ENCODE measurements around the gene KMT2A. TPM values are rescaled to one million over a fixed set of nuclear protein-coding genes. Genes with fewer than 3 reads are reported as not detected.
"Not testable (repeated sequence)": the region's sequence is repeated elsewhere in the genome, so short reads cannot be mapped to it uniquely, and the experiment has no call there.

KMT2A gene
- polyA plus RNA-seq, 3 donors = 36.0 to 39.2 (median 37.6) TPM

DNA sequence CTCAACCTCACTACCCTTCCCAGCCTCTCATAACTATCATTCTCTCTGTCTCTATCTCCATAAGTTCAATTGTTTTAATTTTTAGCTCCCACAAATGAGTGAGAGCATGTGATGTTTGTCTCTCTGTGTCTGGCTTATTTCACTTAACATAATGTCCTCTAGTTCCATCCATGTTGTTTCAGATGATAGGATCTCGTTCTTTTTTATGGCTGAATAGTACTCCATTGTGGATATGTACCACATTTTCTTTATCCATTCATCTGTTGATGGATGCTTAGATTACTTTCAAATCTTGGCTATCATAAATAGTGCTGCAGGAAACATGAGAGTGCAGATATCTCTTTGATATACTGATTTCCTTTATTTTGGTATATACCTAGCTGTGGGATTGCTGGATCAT, 44.9 kb downstream of the KMT2A start:
- DNase-seq (ENCODE audit: low read depth in 3 of 3, low spot score in 2 of 3) = not testable (repeated sequence)

DNA sequence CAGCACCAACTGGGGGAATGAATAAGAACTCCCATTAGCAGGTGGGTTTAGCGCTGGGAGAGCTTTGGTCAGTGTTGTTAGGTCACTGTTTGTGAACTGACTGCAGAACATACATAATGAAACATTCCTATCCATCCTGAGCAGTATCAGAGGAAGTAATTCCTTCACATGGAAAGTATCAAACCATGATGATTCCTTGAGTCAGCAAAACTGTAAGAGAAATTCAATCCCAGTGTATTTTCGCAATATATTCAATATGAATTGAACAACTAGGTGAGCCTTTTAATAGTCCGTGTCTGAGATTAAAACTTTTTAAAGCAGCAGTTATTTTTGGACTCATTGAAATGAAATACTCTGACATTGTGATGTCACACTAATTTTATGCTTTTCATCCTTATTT, 48.1 kb downstream of the KMT2A start:
- DNase-seq (ENCODE audit: low read depth in 3 of 3, low spot score in 2 of 3) = no peak

DNA sequence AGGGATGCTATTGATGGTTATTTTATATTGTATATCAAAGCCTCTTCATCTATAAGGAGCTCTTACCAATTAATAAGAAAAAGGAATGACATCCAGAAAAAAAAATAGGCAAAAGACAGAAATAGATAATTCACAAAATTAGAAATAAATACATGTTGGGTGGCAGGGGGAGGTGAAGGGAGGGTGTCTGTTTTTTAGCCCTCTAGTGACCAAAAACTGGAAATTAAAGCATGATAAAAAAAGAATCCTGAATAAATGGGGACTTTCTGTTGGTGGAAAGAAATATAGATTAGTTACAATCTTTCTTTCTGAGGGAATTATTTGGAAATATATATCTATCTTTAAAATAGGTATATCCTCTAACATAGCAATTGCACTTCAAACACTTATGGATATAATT, 49.0 kb downstream of the KMT2A start:
- DNase-seq (ENCODE audit: low read depth in 3 of 3, low spot score in 2 of 3) = no peak

DNA sequence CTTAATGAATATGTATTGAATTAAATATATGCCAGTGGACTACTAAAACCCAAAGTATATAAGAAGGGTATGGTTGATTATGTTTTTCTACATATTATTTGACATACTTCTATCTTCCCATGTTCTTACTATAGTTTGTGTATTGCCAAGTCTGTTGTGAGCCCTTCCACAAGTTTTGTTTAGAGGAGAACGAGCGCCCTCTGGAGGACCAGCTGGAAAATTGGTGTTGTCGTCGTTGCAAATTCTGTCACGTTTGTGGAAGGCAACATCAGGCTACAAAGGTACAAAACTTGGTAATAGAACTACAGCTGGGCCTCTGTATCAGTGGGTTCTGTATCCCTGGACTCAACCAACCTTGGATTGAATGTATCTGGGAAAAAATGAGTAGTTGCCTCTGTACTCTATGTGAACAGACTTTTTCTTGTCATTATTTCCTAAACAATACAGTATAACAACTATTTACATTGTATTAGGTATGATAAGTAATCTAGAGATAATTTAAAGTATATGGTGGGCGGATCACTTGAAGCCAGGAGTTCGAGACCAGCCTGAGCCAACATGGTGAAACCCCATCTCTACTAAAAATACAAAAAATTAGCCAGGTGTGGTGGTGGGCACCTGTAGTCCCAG, 52.3 kb downstream of the KMT2A start:
- DNase-seq (ENCODE audit: low read depth in 3 of 3, low spot score in 2 of 3) = peak; percentile 53 to 65 (median 59)

DNA sequence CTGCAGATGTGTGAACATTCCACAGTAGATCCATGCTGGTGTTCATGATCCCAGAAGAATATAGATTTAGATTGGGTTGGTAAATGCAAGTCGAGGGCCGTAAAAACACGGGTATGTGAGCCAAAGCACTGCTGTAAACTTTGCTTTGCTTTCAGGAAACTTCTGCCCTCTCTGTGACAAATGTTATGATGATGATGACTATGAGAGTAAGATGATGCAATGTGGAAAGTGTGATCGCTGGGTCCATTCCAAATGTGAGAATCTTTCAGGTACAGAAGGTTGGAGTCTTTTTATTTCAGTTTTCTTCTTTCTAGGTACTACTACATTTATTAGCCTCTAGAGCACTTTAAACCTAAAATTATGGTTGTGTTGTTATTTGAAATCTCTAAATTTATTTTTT, 54.7 kb downstream of the KMT2A start:
- no peak for DNase-seq (ENCODE audit: low read depth in 3 of 3, low spot score in 2 of 3)

DNA sequence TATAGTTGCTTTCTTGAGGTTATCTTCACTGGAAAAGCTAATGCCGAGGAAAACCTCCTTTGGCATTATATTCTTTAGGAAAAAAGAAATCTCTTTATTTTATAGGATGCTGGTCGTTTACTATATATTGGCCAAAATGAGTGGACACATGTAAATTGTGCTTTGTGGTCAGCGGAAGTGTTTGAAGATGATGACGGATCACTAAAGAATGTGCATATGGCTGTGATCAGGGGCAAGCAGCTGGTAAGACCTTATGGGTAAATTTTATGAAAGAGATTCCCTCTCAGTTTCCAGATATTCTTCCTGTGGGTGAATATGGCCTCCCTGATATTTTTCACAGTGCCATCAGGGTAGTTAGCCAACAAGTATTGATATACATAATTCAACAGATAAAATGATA, 61.5 kb downstream of the KMT2A start:
- no peak for DNase-seq (ENCODE audit: low read depth in 3 of 3, low spot score in 2 of 3)

DNA sequence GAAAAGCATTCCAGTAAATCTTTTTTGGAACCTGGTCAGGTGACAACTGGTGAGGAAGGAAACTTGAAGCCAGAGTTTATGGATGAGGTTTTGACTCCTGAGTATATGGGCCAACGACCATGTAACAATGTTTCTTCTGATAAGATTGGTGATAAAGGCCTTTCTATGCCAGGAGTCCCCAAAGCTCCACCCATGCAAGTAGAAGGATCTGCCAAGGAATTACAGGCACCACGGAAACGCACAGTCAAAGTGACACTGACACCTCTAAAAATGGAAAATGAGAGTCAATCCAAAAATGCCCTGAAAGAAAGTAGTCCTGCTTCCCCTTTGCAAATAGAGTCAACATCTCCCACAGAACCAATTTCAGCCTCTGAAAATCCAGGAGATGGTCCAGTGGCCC, 66.9 kb downstream of the KMT2A start:
- DNase-seq (ENCODE audit: low read depth in 3 of 3, low spot score in 2 of 3) = no peak

DNA sequence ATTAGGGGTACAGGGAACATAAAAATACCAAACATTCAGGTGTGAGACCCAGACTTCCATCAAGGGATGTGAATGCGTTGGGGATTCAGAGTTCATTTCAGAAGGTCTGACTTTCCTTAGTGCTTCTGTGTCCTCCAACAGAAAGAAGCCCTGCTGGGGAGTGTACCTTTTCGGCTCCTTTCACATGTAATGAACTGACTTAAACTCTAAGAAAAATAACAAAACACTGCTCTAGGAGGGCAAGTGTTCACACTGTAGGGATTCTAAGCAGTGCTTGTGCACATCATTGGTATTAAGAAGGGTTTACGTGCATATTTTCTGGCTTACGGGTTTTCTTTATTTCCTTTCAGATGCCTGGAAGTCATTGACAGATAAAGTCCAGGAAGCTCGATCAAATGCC, 75.3 kb downstream of the KMT2A start:
- no peak for DNase-seq (ENCODE audit: low read depth in 3 of 3, low spot score in 2 of 3)

DNA sequence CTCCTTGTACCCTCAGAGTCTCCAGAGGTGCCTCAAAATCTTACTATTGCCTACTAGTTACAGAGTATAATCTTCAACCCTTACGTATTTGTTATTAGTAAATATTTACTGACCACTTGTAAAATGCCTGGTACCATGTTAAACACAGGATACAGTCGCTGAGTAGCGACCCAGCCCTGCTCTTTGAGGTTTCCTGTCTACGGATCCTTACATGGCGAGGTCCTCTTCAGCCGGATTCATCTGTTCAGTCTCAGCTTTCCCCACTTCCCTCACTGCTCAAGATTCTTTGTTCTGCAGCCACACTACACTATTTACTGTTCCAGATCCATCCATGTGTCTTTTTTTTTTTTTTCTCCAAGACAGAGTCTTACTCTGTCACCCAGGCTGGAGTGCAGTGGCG, 77.8 kb downstream of the KMT2A start:
- DNase-seq (ENCODE audit: low read depth in 3 of 3, low spot score in 2 of 3) = no peak

DNA sequence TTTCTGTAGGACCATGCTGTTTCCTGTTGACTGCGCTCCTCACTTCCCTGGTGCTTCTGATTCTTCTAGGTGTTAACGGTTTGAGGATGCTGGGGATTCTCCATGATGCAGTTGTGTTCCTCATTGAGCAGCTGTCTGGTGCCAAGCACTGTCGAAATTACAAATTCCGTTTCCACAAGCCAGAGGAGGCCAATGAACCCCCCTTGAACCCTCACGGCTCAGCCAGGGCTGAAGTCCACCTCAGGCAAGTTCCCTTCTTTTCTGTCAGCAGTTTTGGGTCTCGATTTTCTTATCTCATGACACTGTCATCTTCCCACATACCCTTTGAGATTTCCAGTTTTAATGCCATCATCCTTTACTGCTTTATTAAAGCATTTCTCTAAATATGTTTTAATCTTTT, 83.3 kb downstream of the KMT2A start:
- no peak for DNase-seq (ENCODE audit: low read depth in 3 of 3, low spot score in 2 of 3)

DNA sequence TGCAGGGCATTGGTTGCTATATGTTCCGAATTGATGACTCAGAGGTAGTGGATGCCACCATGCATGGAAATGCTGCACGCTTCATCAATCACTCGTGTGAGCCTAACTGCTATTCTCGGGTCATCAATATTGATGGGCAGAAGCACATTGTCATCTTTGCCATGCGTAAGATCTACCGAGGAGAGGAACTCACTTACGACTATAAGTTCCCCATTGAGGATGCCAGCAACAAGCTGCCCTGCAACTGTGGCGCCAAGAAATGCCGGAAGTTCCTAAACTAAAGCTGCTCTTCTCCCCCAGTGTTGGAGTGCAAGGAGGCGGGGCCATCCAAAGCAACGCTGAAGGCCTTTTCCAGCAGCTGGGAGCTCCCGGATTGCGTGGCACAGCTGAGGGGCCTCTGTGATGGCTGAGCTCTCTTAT, 85.6 kb downstream of the KMT2A start:
- DNase-seq (ENCODE audit: low read depth in 3 of 3, low spot score in 2 of 3) = no peak

DNA sequence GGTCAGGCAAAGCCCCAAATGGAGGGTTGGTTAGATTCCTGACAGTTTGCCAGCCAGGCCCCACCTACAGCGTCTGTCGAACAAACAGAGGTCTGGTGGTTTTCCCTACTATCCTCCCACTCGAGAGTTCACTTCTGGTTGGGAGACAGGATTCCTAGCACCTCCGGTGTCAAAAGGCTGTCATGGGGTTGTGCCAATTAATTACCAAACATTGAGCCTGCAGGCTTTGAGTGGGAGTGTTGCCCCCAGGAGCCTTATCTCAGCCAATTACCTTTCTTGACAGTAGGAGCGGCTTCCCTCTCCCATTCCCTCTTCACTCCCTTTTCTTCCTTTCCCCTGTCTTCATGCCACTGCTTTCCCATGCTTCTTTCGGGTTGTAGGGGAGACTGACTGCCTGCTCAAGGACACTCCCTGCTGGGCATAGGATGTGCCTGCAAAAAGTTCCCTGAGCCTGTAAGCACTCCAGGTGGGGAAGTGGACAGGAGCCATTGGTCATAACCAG, 86.3 kb downstream of the KMT2A start:
- DNase-seq (ENCODE audit: low read depth in 3 of 3, low spot score in 2 of 3) = peak in 1 of 3 donors; percentile 3

DNA sequence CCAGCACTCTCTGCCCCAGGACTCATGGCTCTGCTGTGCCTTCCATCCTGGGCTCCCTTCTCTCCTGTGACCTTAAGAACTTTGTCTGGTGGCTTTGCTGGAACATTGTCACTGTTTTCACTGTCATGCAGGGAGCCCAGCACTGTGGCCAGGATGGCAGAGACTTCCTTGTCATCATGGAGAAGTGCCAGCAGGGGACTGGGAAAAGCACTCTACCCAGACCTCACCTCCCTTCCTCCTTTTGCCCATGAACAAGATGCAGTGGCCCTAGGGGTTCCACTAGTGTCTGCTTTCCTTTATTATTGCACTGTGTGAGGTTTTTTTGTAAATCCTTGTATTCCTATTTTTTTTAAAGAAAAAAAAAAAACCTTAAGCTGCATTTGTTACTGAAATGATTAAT, 88.1 kb downstream of the KMT2A start:
- DNase-seq (ENCODE audit: low read depth in 3 of 3, low spot score in 2 of 3) = no peak

DNA sequence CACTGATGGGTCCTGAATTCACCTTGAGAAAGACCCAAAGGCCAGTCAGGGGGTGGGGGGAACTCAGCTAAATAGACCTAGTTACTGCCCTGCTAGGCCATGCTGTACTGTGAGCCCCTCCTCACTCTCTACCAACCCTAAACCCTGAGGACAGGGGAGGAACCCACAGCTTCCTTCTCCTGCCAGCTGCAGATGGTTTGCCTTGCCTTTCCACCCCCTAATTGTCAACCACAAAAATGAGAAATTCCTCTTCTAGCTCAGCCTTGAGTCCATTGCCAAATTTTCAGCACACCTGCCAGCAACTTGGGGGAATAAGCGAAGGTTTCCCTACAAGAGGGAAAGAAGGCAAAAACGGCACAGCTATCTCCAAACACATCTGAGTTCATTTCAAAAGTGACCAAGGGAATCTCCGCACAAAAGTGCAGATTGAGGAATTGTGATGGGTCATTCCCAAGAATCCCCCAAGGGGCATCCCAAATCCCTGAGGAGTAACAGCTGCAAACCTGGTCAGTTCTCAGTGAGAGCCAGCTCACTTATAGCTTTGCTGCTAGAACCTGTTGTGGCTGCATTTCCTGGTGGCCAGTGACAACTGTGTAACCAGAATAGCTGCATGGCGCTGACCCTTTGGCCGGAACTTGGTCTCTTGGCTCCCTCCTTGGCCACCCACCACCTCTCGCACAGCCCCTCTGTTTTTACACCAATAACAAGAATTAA, 88.6 kb downstream of the KMT2A start:
- no peak for DNase-seq (ENCODE audit: low read depth in 3 of 3, low spot score in 2 of 3)

DNA sequence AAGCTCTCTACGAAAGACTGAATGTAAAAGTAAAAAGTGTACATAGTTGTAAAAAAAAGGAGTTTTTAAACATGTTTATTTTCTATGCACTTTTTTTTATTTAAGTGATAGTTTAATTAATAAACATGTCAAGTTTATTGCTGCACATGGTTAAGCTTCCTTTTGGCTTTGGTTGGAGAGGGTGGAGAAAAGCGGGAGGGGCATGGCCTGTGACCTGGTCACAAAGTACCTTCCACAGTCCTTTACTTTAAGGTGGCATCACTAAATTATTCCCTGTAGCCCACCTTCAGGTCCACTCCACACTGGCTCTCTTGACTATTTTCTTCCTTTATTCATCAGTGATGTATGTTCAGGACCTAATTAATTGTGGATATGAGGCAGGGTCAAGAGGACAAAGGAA, 90.4 kb downstream of the KMT2A start:
- no peak for DNase-seq (ENCODE audit: low read depth in 3 of 3, low spot score in 2 of 3)

DNA sequence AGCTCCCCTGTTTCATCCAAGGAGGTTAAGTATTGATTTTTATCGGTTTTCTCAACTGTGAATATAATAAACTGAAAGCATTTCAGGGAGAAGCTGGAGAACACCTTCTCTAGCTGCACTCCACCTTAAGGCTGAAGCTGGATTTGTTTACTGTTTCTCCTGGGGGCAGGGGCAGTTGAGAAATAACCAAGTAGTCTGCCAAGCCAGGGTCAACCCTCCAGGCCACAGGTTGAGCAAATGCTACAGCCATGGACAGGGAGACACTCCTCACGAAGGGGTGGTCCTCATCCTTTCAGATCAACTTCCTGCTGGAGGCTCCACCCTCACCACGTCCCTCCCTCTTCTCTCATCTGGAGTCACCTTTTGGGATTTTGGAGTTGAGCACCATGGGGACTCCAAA, 90.8 kb downstream of the KMT2A start, which contains the start of gene TTC36:
Gene TTC36, plus strand, starts transcription at position 366 of the 400 bp plus-strand sequence. Its CDS starts 21 bp downstream, at position 387.
- no peak for DNase-seq (ENCODE audit: low read depth in 3 of 3, low spot score in 2 of 3)

DNA sequence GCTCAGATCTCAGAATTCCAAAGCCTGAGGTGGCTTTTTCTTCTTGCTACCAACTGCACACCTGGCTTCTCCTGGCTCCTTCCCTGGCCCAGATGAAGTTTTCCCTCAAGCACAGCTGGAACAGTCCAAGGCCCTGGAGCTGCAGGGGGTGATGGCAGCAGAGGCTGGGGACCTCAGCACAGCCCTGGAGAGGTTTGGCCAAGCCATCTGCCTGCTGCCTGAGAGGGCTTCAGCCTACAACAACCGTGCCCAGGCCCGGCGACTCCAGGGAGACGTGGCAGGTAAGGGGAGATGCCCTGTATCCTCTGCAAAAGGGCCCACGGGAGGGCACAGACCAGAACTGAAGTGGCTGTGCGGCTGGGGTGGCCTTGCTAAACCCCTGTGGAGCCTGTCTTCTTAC, 92.2 kb downstream of the KMT2A start:
- DNase-seq (ENCODE audit: low read depth in 3 of 3, low spot score in 2 of 3) = no peak

DNA sequence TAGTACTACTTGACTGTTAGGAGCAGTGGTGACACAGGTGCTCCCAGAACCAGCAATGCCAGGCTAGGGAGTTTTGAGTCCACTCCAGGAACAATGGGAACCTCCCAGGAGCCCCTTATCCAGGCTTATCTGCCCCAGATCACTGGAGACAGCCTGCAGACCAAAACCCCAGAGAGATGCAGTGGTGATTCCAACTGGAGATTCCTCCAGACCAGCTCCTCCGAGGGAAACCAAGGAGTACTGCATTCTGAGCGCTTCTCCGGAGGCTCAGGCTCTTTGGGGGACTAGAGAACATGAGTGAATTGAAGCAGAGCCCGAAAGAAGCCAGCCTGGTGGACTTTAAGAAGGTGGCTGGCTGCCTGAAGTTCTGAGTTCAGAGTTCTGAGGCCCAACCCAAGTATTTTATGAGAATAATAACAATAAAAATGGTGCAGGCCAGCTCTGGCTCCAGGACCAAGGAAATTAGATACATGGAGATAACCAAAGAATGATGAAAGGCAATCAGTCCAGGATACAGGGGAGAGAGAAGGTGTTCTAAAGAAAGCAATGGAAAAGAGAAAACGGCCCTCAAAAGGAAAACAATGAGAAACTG, 93.4 kb downstream of the KMT2A start:
- no peak for DNase-seq (ENCODE audit: low read depth in 3 of 3, low spot score in 2 of 3)

DNA sequence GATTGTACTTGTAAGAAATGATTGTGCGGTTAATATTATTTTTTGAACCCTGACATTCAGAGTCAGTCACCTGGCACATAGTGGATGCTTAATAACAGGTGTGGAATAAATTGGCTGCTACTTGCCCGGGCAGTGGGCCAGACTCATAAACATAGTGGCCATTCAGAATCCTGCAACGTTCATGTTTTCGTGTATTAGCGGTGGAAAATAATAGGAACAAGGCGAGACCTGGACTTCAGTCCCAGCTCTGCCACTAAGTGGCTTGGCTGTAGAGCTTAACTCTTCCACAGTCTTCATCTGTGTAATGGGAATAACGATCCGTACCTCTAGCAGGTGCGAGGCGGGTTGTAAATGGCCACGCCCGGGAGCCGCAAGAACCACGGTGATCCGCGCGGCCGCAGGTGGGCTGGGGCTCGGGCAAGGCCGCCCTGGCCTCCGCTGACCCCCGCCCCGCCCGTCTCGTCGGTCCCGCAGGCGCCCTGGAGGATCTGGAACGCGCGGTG, 93.9 kb downstream of the KMT2A start:
- DNase-seq (ENCODE audit: low read depth in 3 of 3, low spot score in 2 of 3) = peak in 1 of 3 donors; percentile 4

DNA sequence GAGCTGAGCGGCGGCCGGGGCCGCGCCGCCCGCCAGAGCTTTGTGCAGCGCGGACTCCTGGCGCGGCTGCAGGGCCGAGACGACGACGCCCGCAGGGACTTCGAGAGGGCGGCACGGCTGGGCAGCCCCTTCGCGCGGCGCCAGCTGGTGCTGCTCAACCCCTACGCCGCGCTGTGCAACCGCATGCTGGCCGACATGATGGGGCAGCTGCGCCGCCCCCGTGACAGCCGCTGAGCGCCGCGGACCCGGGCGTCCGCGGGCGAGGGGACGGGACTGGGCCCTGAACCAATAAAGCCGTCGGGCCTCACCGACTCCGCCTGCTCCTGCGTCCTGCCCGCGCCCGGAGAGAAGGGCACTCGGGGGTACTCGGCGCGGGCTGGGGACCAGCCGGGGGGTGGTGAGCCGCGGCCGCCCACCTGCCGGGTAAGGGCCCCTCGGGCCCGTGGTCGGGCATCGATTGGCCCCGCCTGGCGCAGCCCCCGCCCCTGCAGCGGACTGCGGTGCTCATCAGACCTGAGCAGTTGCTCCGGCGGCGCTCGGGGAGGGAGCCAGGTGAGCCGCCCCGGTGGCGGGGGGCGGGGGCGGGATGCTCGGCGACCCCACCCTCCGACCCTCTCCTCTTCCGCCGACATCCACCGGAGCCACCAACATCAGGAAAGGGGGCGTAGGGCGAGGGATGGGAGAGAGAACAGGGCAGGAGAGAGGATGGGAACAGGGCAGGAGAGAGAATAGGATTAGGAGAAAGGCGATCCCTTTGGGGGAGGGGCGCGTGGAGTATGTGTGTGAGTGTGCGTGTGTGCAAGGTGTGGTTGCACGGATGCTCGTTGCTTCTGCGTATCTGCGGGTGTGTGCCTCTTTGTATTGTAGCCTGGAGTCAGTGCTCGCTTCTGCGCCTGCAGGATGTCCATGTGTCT, 94.6 kb downstream of the KMT2A start, which contains the start of gene TMEM25:
Gene TMEM25, plus strand, starts transcription at position 510 of the 914 bp plus-strand sequence. CDS start 610 bp downstream, outside the sequence.
- DNase-seq (ENCODE audit: low read depth in 3 of 3, low spot score in 2 of 3) = peak in 1 of 3 donors; percentile 40
